ENCODE data around the gene EYA2. TPM values are rescaled to one million over a fixed set of nuclear protein-coding genes. Genes with fewer than 3 reads are reported as not detected.

The EYA2 gene
- total RNA-seq, 6 experiments from 2014 or later, result 0.14 to 0.51 (median 0.28) TPM; not detected in 1

DNA sequence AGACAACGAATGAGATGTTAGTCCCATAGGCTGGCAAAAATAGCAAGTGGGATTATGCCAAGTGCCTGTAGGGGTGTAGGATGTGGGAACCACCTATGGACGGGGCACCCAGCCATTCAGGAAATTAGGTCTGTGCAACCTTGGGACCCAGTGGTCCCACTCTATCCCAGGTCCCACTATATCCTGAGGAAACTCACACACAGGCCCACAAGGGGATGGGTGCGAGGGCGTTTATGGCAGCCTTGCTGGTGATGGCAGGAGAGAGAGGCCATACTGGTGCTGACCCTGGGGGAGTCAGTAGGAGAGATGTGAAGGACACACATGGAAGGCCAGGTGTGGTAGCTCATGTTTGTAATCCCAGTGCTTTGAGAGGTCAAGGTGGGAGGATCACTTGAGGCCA, 163.6 kb downstream of the EYA2 start:
- no peak for DNase-seq
- TF ChIP-seq, protein P1, sequence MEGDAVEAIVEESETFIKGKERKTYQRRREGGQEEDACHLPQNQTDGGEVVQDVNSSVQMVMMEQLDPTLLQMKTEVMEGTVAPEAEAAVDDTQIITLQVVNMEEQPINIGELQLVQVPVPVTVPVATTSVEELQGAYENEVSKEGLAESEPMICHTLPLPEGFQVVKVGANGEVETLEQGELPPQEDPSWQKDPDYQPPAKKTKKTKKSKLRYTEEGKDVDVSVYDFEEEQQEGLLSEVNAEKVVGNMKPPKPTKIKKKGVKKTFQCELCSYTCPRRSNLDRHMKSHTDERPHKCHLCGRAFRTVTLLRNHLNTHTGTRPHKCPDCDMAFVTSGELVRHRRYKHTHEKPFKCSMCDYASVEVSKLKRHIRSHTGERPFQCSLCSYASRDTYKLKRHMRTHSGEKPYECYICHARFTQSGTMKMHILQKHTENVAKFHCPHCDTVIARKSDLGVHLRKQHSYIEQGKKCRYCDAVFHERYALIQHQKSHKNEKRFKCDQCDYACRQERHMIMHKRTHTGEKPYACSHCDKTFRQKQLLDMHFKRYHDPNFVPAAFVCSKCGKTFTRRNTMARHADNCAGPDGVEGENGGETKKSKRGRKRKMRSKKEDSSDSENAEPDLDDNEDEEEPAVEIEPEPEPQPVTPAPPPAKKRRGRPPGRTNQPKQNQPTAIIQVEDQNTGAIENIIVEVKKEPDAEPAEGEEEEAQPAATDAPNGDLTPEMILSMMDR (IDR thresholded peaks at IDR 0.05), result no peak
- no peaks in the 10 kb centered on the region for H3K36me3 Mint-ChIP-seq (ENCODE audit: low read depth)
- no peaks in the 10 kb centered on the region for H3K9me3 Mint-ChIP-seq
- H3K4me3 Mint-ChIP-seq, result no peak overlapping the region
- H3K27me3 Mint-ChIP-seq (ENCODE audit: insufficient read depth), result peaks cover 38% of the 10 kb centered on the region
- no peaks in the 10 kb centered on the region for H3K4me1 Mint-ChIP-seq (ENCODE audit: low read depth)
- H3K27ac Mint-ChIP-seq, result no peak overlapping the region

DNA sequence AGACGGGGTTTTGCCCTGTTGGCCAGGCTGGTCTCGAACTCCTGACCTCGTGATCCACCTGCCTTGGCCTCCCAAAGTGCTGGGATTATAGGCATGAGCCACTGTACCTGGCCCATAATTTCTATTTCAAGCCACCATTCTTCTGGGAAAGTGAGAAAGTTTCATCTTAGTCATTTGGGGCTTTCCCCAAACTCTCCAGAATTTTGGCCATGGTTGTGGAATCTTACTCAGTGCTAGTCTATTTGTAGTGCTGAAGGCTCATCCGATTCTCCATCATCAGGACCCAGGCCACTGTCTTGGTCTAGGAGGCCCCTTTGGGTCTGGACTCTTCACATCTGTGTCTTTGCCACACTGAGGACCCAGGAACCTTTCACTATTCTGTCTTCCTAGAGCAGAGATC, 164.9 kb downstream of the EYA2 start:
- H3K4me3 Mint-ChIP-seq, result no peak overlapping the region
- H3K9me3 Mint-ChIP-seq, result peaks cover 2% of the 10 kb centered on the region
- no peak for DNase-seq
- no peaks in the 10 kb centered on the region for H3K4me1 Mint-ChIP-seq (ENCODE audit: low read depth)
- H3K27ac Mint-ChIP-seq, result no peak overlapping the region
- H3K27me3 Mint-ChIP-seq (ENCODE audit: insufficient read depth), result peaks cover 30% of the 10 kb centered on the region
- no peaks in the 10 kb centered on the region for H3K36me3 Mint-ChIP-seq (ENCODE audit: low read depth)
- TF ChIP-seq, protein P1 (IDR thresholded peaks at IDR 0.05), result no peak

DNA sequence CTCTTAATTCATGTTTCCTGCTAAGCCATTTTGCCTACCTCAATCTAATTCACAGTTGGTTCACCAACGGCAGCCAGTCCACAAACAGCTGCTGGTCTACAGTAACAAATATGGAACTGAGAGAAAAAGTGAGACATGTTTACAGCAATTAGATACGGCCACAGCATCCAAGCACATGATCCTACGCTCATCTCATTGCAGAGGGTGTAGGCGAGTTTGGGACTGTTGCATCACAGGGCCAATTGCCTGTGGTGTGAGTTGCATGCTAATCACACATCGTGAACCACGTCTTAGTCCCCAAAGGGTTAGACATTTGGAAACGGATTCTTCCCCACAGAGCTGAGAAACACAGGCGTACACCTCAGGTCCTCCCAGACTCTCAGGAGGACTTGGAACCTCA, 166.9 kb downstream of the EYA2 start:
- H3K36me3 Mint-ChIP-seq (ENCODE audit: low read depth), result no peaks in the 10 kb centered on the region
- H3K27ac Mint-ChIP-seq, result no peak overlapping the region
- H3K4me3 Mint-ChIP-seq, result no peak overlapping the region
- peaks cover 9% of the 10 kb centered on the region for H3K9me3 Mint-ChIP-seq
- peaks cover 16% of the 10 kb centered on the region for H3K27me3 Mint-ChIP-seq (ENCODE audit: insufficient read depth)
- H3K4me1 Mint-ChIP-seq (ENCODE audit: low read depth), result no peaks in the 10 kb centered on the region
- TF ChIP-seq, protein P1 (IDR thresholded peaks at IDR 0.05), result no peak
- DNase-seq, result no peak

DNA sequence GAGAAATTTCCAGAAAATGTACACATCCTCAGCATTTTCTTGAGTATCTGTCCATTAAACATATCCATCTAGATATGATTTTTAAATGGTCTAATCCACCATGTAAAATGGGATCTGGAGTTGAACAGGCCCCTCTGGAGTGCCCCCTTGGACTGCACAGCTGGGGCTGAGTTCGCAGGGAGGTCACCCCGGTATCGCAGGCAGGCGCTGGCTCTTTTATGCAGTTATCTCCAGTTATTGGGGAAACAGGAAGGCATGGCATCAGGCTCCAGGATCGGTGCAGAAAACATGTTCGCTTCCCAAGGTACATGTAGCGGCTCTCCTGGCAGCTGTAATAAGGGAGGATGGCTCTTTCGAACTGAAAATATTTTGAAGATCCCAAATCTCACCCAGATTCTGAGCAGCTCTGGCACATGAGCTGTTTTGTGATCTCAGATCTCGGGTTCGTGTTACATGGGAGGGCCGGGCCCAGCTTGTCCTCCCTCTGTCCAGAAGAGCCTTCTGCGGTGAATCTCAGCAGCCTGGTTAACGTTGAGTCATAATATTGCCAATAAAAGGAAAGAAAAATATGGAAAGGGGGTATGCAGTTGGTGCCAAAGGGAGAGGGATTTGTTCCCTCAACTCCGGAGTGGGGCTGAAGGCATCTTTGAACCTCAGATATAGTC, 167.7 kb downstream of the EYA2 start:
- TF ChIP-seq, protein P1 (IDR thresholded peaks at IDR 0.05), result no peak
- Mint-ChIP-seq H3K27ac (no peak overlapping the region), H3K9me3 (peaks cover 16% of the 10 kb centered on the region), H3K4me3 (no peak overlapping the region), H3K27me3 (ENCODE audit: insufficient read depth) (peaks cover 18% of the 10 kb centered on the region), H3K36me3 (ENCODE audit: low read depth) (peaks cover 4% of the 10 kb centered on the region; the same call in 1 of the 2 replicates), H3K4me1 (ENCODE audit: low read depth) (peaks cover 6% of the 10 kb centered on the region)
- DNase-seq, result no peak

DNA sequence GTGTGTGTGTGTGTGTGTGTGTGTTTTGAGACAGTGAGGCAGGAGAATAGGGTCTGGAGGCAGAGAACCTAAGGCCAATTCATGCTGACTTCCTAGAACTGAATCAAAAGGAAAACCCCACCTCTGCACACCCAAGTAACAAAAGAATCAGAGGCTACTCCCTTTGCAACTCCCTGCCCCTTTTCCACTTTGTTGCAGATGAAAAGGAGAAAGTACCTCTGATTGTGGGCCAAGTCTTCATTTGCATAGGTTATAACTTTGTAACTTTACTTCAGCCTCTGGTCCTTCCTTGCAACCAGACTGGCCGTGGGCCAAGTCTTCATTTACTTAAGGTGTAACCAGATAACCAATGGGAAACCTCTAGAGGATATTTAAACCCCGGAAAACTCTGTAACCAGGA, 168.8 kb downstream of the EYA2 start:
- DNase-seq, result no peak
- Mint-ChIP-seq H3K36me3 (ENCODE audit: low read depth) (peaks cover 13% of the 10 kb centered on the region), H3K4me3 (no peak overlapping the region), H3K4me1 (ENCODE audit: low read depth) (peaks cover 6% of the 10 kb centered on the region), H3K27ac (no peak overlapping the region), H3K27me3 (ENCODE audit: insufficient read depth) (peaks cover 17% of the 10 kb centered on the region), H3K9me3 (peaks cover 26% of the 10 kb centered on the region)
- TF ChIP-seq, protein P1 (IDR thresholded peaks at IDR 0.05), result no peak
